IPS-18c (cell line): ENCODE results near the gene PIP5K1C.

Source experiments
- H3K4me3 ChIP-seq: 2 replicates; pipeline ENCODE4 v1.7.0; 2013; ENCODE audit warnings: low read depth, mild to moderate bottlenecking, low read length, moderate library complexity; ENCODE audit not compliant: insufficient read depth
- H3K9me3 ChIP-seq: one replicate; pipeline ENCODE4 v1.6.1; 2013; ENCODE audit warnings: mild to moderate bottlenecking, low read length, moderate library complexity; ENCODE audit not compliant: control insufficient read depth, insufficient read depth

The PIP5K1C gene

GRCh38 chr19:3687774-3688706 is 12.2 kb downstream of the PIP5K1C start:
- Histone ChIP-seq H3K4me3 (peak overlapping the region; percentile 34; the same call in 1 of the 2 replicates), H3K9me3 (peaks cover 3% of the 10 kb centered on the region)

- Histone ChIP-seq H3K4me3 (no peak overlapping the region; the same call in 1 of the 2 replicates), H3K9me3 (peaks cover 3% of the 10 kb centered on the region)
These were observed 12.9 kb downstream of the PIP5K1C start for GRCh38 chr19:3687393-3687773.

- no peak overlapping the region for H3K4me3 ChIP-seq
- H3K9me3 ChIP-seq, result no peaks in the 10 kb centered on the region
These were observed 15.4 kb downstream of the PIP5K1C start for GRCh38 chr19:3684817-3685410.

GRCh38 chr19:3684054-3684816 is 16.0 kb downstream of the PIP5K1C start:
- Histone ChIP-seq H3K9me3 (no peaks in the 10 kb centered on the region), H3K4me3 (no peak overlapping the region)

GRCh38 chr19:3683405-3684053 is 16.7 kb downstream of the PIP5K1C start:
- H3K4me3 ChIP-seq, result no peak overlapping the region

GRCh38 chr19:3682741-3683404 is 17.4 kb downstream of the PIP5K1C start:
- Histone ChIP-seq H3K9me3 (no peaks in the 10 kb centered on the region), H3K4me3 (no peak overlapping the region)

More at GRCh38 chr19:3683405-3684053, 16.7 kb downstream of the PIP5K1C start:
- no peaks in the 10 kb centered on the region for H3K9me3 ChIP-seq

GRCh38 chr19:3682286-3682685 is 18.0 kb downstream of the PIP5K1C start:
- H3K9me3 ChIP-seq, result no peaks in the 10 kb centered on the region
- H3K4me3 ChIP-seq, result no peak overlapping the region

GRCh38 chr19:3680939-3681338 is 19.3 kb downstream of the PIP5K1C start:
- H3K9me3 ChIP-seq, result no peaks in the 10 kb centered on the region
- no peak overlapping the region for H3K4me3 ChIP-seq

GRCh38 chr19:3679581-3679980 is 20.7 kb downstream of the PIP5K1C start:
- no peaks in the 10 kb centered on the region for H3K9me3 ChIP-seq
- H3K4me3 ChIP-seq, result no peak overlapping the region

GRCh38 chr19:3679138-3679537 is 21.1 kb downstream of the PIP5K1C start:
- Histone ChIP-seq H3K9me3 (no peaks in the 10 kb centered on the region), H3K4me3 (no peak overlapping the region)

- Histone ChIP-seq H3K4me3 (no peak overlapping the region), H3K9me3 (no peaks in the 10 kb centered on the region)
These were observed 22.1 kb downstream of the PIP5K1C start for GRCh38 chr19:3678188-3678587.

GRCh38 chr19:3674784-3675543 is 25.3 kb downstream of the PIP5K1C start:
- H3K4me3 ChIP-seq, result no peak overlapping the region
- no peaks in the 10 kb centered on the region for H3K9me3 ChIP-seq

GRCh38 chr19:3673506-3674439 is 26.5 kb downstream of the PIP5K1C start:
- Histone ChIP-seq H3K4me3 (no peak overlapping the region), H3K9me3 (no peaks in the 10 kb centered on the region)

GRCh38 chr19:3672993-3673392 is 27.3 kb downstream of the PIP5K1C start:
- Histone ChIP-seq H3K4me3 (no peak overlapping the region), H3K9me3 (no peaks in the 10 kb centered on the region)

GRCh38 chr19:3672575-3672948 is 27.7 kb downstream of the PIP5K1C start:
- no peak overlapping the region for H3K4me3 ChIP-seq
- H3K9me3 ChIP-seq, result no peaks in the 10 kb centered on the region
